ENCODE results near the gene MAEA.

MAEA gene

GRCh38 chr4:1249731-1250526 lies 39.8 kb upstream of the MAEA start:
- DNase-seq (ENCODE audit: low spot score): peak; percentile 70

GRCh38 chr4:1250527-1250812 lies 39.2 kb upstream of the MAEA start:
- DNase-seq (ENCODE audit: low spot score): peak; percentile 24

GRCh38 chr4:1250921-1251772 lies 38.5 kb upstream of the MAEA start:
- no peak for DNase-seq (ENCODE audit: low spot score)

- DNase-seq (ENCODE audit: low spot score): no peak
Observed at GRCh38 chr4:1251773-1252066, 38.0 kb upstream of the MAEA start.

- no peak for DNase-seq (ENCODE audit: low spot score)
Observed at GRCh38 chr4:1252928-1253492, 36.7 kb upstream of the MAEA start.

GRCh38 chr4:1253831-1254230 lies 35.9 kb upstream of the MAEA start:
- no peak for DNase-seq (ENCODE audit: low spot score)

- DNase-seq (ENCODE audit: low spot score): no peak
Observed at GRCh38 chr4:1255151-1255550, 34.5 kb upstream of the MAEA start.

GRCh38 chr4:1255699-1256098 lies 34.0 kb upstream of the MAEA start:
- DNase-seq (ENCODE audit: low spot score): no peak

GRCh38 chr4:1258457-1258856 lies 31.2 kb upstream of the MAEA start:
- DNase-seq (ENCODE audit: low spot score): no peak

- no peak for DNase-seq (ENCODE audit: low spot score)
Observed at GRCh38 chr4:1259966-1260365, 29.7 kb upstream of the MAEA start.

- no peak for DNase-seq (ENCODE audit: low spot score)
Observed at GRCh38 chr4:1260418-1261106, 29.1 kb upstream of the MAEA start.

GRCh38 chr4:1261107-1261928 lies 28.4 kb upstream of the MAEA start:
- no peak for DNase-seq (ENCODE audit: low spot score)

GRCh38 chr4:1264942-1265341 lies 24.7 kb upstream of the MAEA start:
- no peak for DNase-seq (ENCODE audit: low spot score)

GRCh38 chr4:1265351-1265750 lies 24.3 kb upstream of the MAEA start:
- DNase-seq (ENCODE audit: low spot score): no peak

GRCh38 chr4:1266881-1267763 lies 22.6 kb upstream of the MAEA start:
- no peak for DNase-seq (ENCODE audit: low spot score)

GRCh38 chr4:1269209-1269608 lies 20.5 kb upstream of the MAEA start:
- no peak for DNase-seq (ENCODE audit: low spot score)

- no peak for DNase-seq (ENCODE audit: low spot score)
Observed at GRCh38 chr4:1271686-1272085, 18.0 kb upstream of the MAEA start.

GRCh38 chr4:1274871-1275270 lies 14.8 kb upstream of the MAEA start:
- DNase-seq (ENCODE audit: low spot score): no peak

GRCh38 chr4:1276984-1277383 lies 12.7 kb upstream of the MAEA start:
- no peak for DNase-seq (ENCODE audit: low spot score)

GRCh38 chr4:1277667-1278665 lies 11.7 kb upstream of the MAEA start:
- DNase-seq (ENCODE audit: low spot score): no peak

Data from HuH-7.5 (cell line).